ENCODE results near the gene RNF112. TPM values are rescaled to one million over a fixed set of nuclear protein-coding genes. Genes with fewer than 3 reads are reported as not detected.
"Not testable (repeated sequence)": the region's sequence is repeated elsewhere in the genome, so short reads cannot be mapped to it uniquely, and the experiment has no call there.

The RNF112 gene
- total RNA-seq, 1 experiment from 2014 or later: 0.09 TPM

GRCh38 chr17:19445105-19445504 is 34.1 kb downstream of the RNF112 start:
- TF ChIP-seq EZH2 (IDR thresholded peaks at IDR 0.05; ENCODE audit: borderline replicate concordance, low read depth, low read length, poor library complexity, severe bottlenecking): no peak
- no peak for TF ChIP-seq CTCF (conservative IDR thresholded peaks at IDR 0.05; ENCODE audit: low read depth, low read length)
- H3K4me1 ChIP-seq (ENCODE audit: insufficient read depth, low read length, poor library complexity, severe bottlenecking): peaks cover 32% of the 10 kb centered on the region
- H3K4me3 ChIP-seq (ENCODE audit: low read depth, low read length, poor library complexity, severe bottlenecking): no peak overlapping the region
- intact Hi-C loops (cut with micrococcal nuclease; ENCODE audit: unreplicated experiment): loop anchor here (5.0 kb wide), 1 partner anchor 68 kb away; the partner anchor contains the start of gene MAPK7
- H3K9me3 ChIP-seq (ENCODE audit: low read depth, low read length, poor library complexity, severe bottlenecking): peaks cover 4% of the 10 kb centered on the region
- no peak overlapping the region for H3K27ac ChIP-seq (ENCODE audit: low read depth, low read length, poor library complexity, severe bottlenecking)
- H3K27me3 ChIP-seq (replicated peaks; ENCODE audit: insufficient read depth, low read depth, low read length, poor library complexity): no peaks in the 10 kb centered on the region
- CTCF ChIA-PET: no interaction called here
- BruUV-seq (replicated peaks): no TSS peak
- DNase-seq (ENCODE audit: low spot score): no peak
- no peaks in the 10 kb centered on the region for H3K36me3 ChIP-seq (ENCODE audit: insufficient read depth, low read length, poor library complexity, severe bottlenecking)
- POLR2A ChIA-PET (ENCODE audit: low non-redundant PET): no interaction called here

DNA sequence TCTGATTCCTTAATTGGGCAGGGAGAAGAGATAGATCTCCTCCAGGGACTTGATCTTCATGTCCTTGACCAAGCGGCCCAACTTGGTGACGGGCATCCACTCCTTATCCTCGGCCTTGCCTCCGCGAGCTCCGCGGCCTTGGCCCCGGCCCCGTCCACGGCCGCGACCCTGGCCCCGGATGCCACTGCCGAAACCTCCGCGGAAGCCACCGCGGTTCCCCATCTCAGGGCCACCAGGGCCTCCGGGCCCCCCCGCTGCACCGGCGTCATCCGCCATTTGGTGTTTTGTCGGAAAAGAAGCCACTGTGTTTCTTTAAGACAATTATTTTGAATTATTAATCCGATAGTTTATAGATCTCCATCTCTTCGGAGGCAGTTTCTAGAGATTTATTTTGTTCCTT is 35.5 kb downstream of the RNF112 start:
- H3K9me3 ChIP-seq (ENCODE audit: low read depth, low read length, poor library complexity, severe bottlenecking); H3K36me3 ChIP-seq (ENCODE audit: insufficient read depth, low read length, poor library complexity, severe bottlenecking); H3K27me3 ChIP-seq (replicated peaks; ENCODE audit: insufficient read depth, low read depth, low read length, poor library complexity); DNase-seq (ENCODE audit: low spot score); BruUV-seq (replicated peaks); H3K4me3 ChIP-seq (ENCODE audit: low read depth, low read length, poor library complexity, severe bottlenecking): not testable (repeated sequence)
- intact Hi-C loops (cut with micrococcal nuclease; ENCODE audit: unreplicated experiment): loop anchor here (5.0 kb wide), 1 partner anchor 69 kb away; the partner anchor contains the start of gene MAPK7
- CTCF ChIA-PET: interaction anchor here (0.6 to 3.3 kb wide), 6 partner anchors 62 to 413 kb away, joined by 3 to 41 read pairs (median 6); partner anchors contain the start of genes B9D1 and MAPK7
- POLR2A ChIA-PET (ENCODE audit: low non-redundant PET): interaction anchor here (0.6 kb wide), 1 partner anchor 69 kb away, joined by 4 read pairs; no protein-coding TSS in a partner anchor
- Histone ChIP-seq H3K27ac (ENCODE audit: low read depth, low read length, poor library complexity, severe bottlenecking) (peak overlapping the region; percentile 82), H3K4me1 (ENCODE audit: insufficient read depth, low read length, poor library complexity, severe bottlenecking) (peaks cover 32% of the 10 kb centered on the region)

GRCh38 chr17:19447085-19447583 is 36.1 kb downstream of the RNF112 start:
- intact Hi-C loops (cut with micrococcal nuclease; ENCODE audit: unreplicated experiment): loop anchor here (1.0 to 5.0 kb wide), 2 partner anchors 70 to 84 kb away; partner anchors contain the start of gene MAPK7
- no peaks in the 10 kb centered on the region for H3K27me3 ChIP-seq (replicated peaks; ENCODE audit: insufficient read depth, low read depth, low read length, poor library complexity)
- CTCF ChIA-PET: interaction anchor here (0.6 to 3.3 kb wide), 6 partner anchors 62 to 412 kb away, joined by 3 to 41 read pairs (median 6); partner anchors contain the start of genes B9D1 and MAPK7
- no peaks in the 10 kb centered on the region for H3K36me3 ChIP-seq (ENCODE audit: insufficient read depth, low read length, poor library complexity, severe bottlenecking)
- no peak overlapping the region for H3K4me3 ChIP-seq (ENCODE audit: low read depth, low read length, poor library complexity, severe bottlenecking)
- peaks cover 32% of the 10 kb centered on the region for H3K4me1 ChIP-seq (ENCODE audit: insufficient read depth, low read length, poor library complexity, severe bottlenecking)
- peaks cover 4% of the 10 kb centered on the region for H3K9me3 ChIP-seq (ENCODE audit: low read depth, low read length, poor library complexity, severe bottlenecking)
- POLR2A ChIA-PET (ENCODE audit: low non-redundant PET): interaction anchor here (0.6 kb wide), 1 partner anchor 69 kb away, joined by 4 read pairs; no protein-coding TSS in a partner anchor
- peak overlapping the region; percentile 82 for H3K27ac ChIP-seq (ENCODE audit: low read depth, low read length, poor library complexity, severe bottlenecking)
- no peak for TF ChIP-seq EZH2 (IDR thresholded peaks at IDR 0.05; ENCODE audit: borderline replicate concordance, low read depth, low read length, poor library complexity, severe bottlenecking)
- TF ChIP-seq CTCF (conservative IDR thresholded peaks at IDR 0.05; ENCODE audit: low read depth, low read length): peak; percentile 90
- DNase-seq (ENCODE audit: low spot score): peak; percentile 88
- BruUV-seq (replicated peaks): no TSS peak

Measured in A673 (cell line).